ENCODE results near the gene ANKFN1. TPM values are rescaled to one million over a fixed set of nuclear protein-coding genes. Genes with fewer than 3 reads are reported as not detected.

Gene ANKFN1
- total RNA-seq, 1 experiment from 2014 or later = not detected

- H3K4me3 ChIP-seq (ENCODE audit: low read depth, low read length, poor library complexity, severe bottlenecking) = no peak overlapping the region
- no peaks in the 10 kb centered on the region for H3K4me1 ChIP-seq (ENCODE audit: insufficient read depth, low read length, poor library complexity, severe bottlenecking)
- H3K27ac ChIP-seq (ENCODE audit: low read depth, low read length, poor library complexity, severe bottlenecking) = no peak overlapping the region
- ChIA-PET POLR2A (ENCODE audit: low non-redundant PET) (no interaction called here), CTCF (interaction anchor here (1.1 kb wide), 1 partner anchor 10 kb away, joined by 3 read pairs; no protein-coding TSS in a partner anchor)
- TF ChIP-seq CTCF (conservative IDR thresholded peaks at IDR 0.05; ENCODE audit: low read depth, low read length) = no peak
- no peaks in the 10 kb centered on the region for H3K9me3 ChIP-seq (ENCODE audit: low read depth, low read length, poor library complexity, severe bottlenecking)
- no peak for DNase-seq (ENCODE audit: low spot score)
- intact Hi-C loops (cut with micrococcal nuclease; ENCODE audit: unreplicated experiment) = no loop called here
- H3K27me3 ChIP-seq (replicated peaks; ENCODE audit: insufficient read depth, low read depth, low read length, poor library complexity) = no peaks in the 10 kb centered on the region
- no peaks in the 10 kb centered on the region for H3K36me3 ChIP-seq (ENCODE audit: insufficient read depth, low read length, poor library complexity, severe bottlenecking)
- no TSS peak for BruUV-seq (replicated peaks)
These were observed 336.7 kb downstream of the ANKFN1 start for GRCh38 chr17:56489980-56490379.

GRCh38 chr17:56495556-56495955, 342.3 kb downstream of the ANKFN1 start:
- POLR2A ChIA-PET (ENCODE audit: low non-redundant PET) = no interaction called here
- Histone ChIP-seq H3K4me3 (ENCODE audit: low read depth, low read length, poor library complexity, severe bottlenecking) (no peak overlapping the region), H3K27ac (ENCODE audit: low read depth, low read length, poor library complexity, severe bottlenecking) (no peak overlapping the region), H3K27me3 (replicated peaks; ENCODE audit: insufficient read depth, low read depth, low read length, poor library complexity) (no peaks in the 10 kb centered on the region), H3K36me3 (ENCODE audit: insufficient read depth, low read length, poor library complexity, severe bottlenecking) (no peaks in the 10 kb centered on the region), H3K9me3 (ENCODE audit: low read depth, low read length, poor library complexity, severe bottlenecking) (no peaks in the 10 kb centered on the region), H3K4me1 (ENCODE audit: insufficient read depth, low read length, poor library complexity, severe bottlenecking) (no peaks in the 10 kb centered on the region)
- no peak for DNase-seq (ENCODE audit: low spot score)
- CTCF ChIA-PET = no interaction called here
- TF ChIP-seq CTCF (conservative IDR thresholded peaks at IDR 0.05; ENCODE audit: low read depth, low read length) (no peak), EZH2 (IDR thresholded peaks at IDR 0.05; ENCODE audit: borderline replicate concordance, low read depth, low read length, poor library complexity, severe bottlenecking) (no peak)
- no TSS peak for BruUV-seq (replicated peaks)
- intact Hi-C loops (cut with micrococcal nuclease; ENCODE audit: unreplicated experiment) = no loop called here

GRCh38 chr17:56497132-56497531, 343.9 kb downstream of the ANKFN1 start:
- Histone ChIP-seq H3K27ac (ENCODE audit: low read depth, low read length, poor library complexity, severe bottlenecking) (no peak overlapping the region), H3K4me1 (ENCODE audit: insufficient read depth, low read length, poor library complexity, severe bottlenecking) (no peaks in the 10 kb centered on the region), H3K36me3 (ENCODE audit: insufficient read depth, low read length, poor library complexity, severe bottlenecking) (no peaks in the 10 kb centered on the region), H3K27me3 (replicated peaks; ENCODE audit: insufficient read depth, low read depth, low read length, poor library complexity) (no peaks in the 10 kb centered on the region), H3K4me3 (ENCODE audit: low read depth, low read length, poor library complexity, severe bottlenecking) (no peak overlapping the region), H3K9me3 (ENCODE audit: low read depth, low read length, poor library complexity, severe bottlenecking) (no peaks in the 10 kb centered on the region)
- DNase-seq (ENCODE audit: low spot score) = no peak
- POLR2A ChIA-PET (ENCODE audit: low non-redundant PET) = no interaction called here
- CTCF ChIA-PET = no interaction called here
- no TSS peak for BruUV-seq (replicated peaks)
- TF ChIP-seq EZH2 (IDR thresholded peaks at IDR 0.05; ENCODE audit: borderline replicate concordance, low read depth, low read length, poor library complexity, severe bottlenecking) (no peak), CTCF (conservative IDR thresholded peaks at IDR 0.05; ENCODE audit: low read depth, low read length) (no peak)
- intact Hi-C loops (cut with micrococcal nuclease; ENCODE audit: unreplicated experiment) = no loop called here

All from A673 (cell line).